GOT3 (cell line): ENCODE measurements around the gene ZDHHC5.
A peak's percentile ranks its signal among the peaks of the same experiment; 100 is the strongest.

Source experiments
- DNase-seq: peaks from one replicate; lab custom pipeline; 2025; ENCODE audit warnings: mixed read lengths; lab: John Stamatoyannopoulos, UW

Gene ZDHHC5

GRCh38 chr11:57729479-57729878 lies 61.6 kb downstream of the ZDHHC5 start:
- no peak for DNase-seq

GRCh38 chr11:57732661-57733060 lies 64.7 kb downstream of the ZDHHC5 start:
- DNase-seq, result no peak

- no peak for DNase-seq
These were observed 67.8 kb downstream of the ZDHHC5 start for GRCh38 chr11:57735619-57736298.

- DNase-seq, result peak; percentile 86
These were observed 73.5 kb downstream of the ZDHHC5 start, which contains the start of gene SELENOH for GRCh38 chr11:57741132-57742086. Gene SELENOH, plus strand, starts transcription at chr11:57741491. Its CDS starts 105 bp downstream, at chr11:57741596.

- no peak for DNase-seq
These were observed 74.2 kb downstream of the ZDHHC5 start for GRCh38 chr11:57742087-57742452.

GRCh38 chr11:57744357-57744756 lies 76.4 kb downstream of the ZDHHC5 start:
- DNase-seq, result no peak

- DNase-seq, result no peak
These were observed 77.3 kb downstream of the ZDHHC5 start for GRCh38 chr11:57745206-57745605.

GRCh38 chr11:57746920-57747319 lies 79.0 kb downstream of the ZDHHC5 start:
- no peak for DNase-seq
